T-cell (primary cell): Measurements from ENCODE around the gene TUBB1. TPM values are rescaled to one million over a fixed set of nuclear protein-coding genes. Genes with fewer than 3 reads are reported as not detected.

Experiments
- ATAC-seq, 4 experiments: fragments of 200-7000 bp in 3 of 4; fragments of 150-1000 bp in 1 of 4; cut with Tn5 transposase; replicated peaks in 1 of 4; 1 replicate in 3 of 4; 2 replicates in 1 of 4; pipeline ENCODE4 v1.10.0; 2021; ENCODE audit warnings: moderate library complexity in 3 of 4, mild to moderate bottlenecking in 2 of 4, moderate number of reproducible peaks in 1 of 4
- CTCF ChIA-PET, 2 donors: fragments of 300-600 bp; sonication (Branson Sonifier 250); formaldehyde crosslinking; loops; one replicate each; lab custom pipeline; 2022; ENCODE audit warnings: antibody characterized with exemption in 2 of 2; lab: Charles Lee
- POLR2A ChIA-PET, 2 donors: fragments of 300-600 bp; sonication (Branson Sonifier 250); formaldehyde crosslinking; loops; one replicate each; lab custom pipeline; 2022; ENCODE audit warnings: antibody characterized with exemption in 2 of 2; lab: Charles Lee
- DNase-seq, 35 experiments: peaks; one replicate each; pipeline versions ENCODE4 v3.0.0 to v3.0.0-alpha.2; 2013 to 2023
- H3K27ac ChIP-seq: one replicate; pipeline ENCODE4 v1.5.1; 2013; ENCODE audit warnings: low read length
- H3K27me3 ChIP-seq, 2 experiments: replicated peaks in 1 of 2; 1 replicate in 1 of 2; 2 replicates in 1 of 2; pipeline versions ENCODE4 v1.6.1 to v1.7.0; 2013; ENCODE audit warnings: low read length in 1 of 2, mixed read lengths in 1 of 2; ENCODE audit not compliant: control insufficient read depth in 2 of 2, insufficient read depth in 2 of 2; ENCODE audit errors: extremely low read depth in 1 of 2
- H3K36me3 ChIP-seq, 2 donors: 1 replicate in 1 of 2; 2 replicates in 1 of 2; pipeline versions ENCODE4 v1.6.1 to v1.7.0; 2013; ENCODE audit warnings: low read length in 1 of 2; ENCODE audit not compliant: control insufficient read depth in 2 of 2, insufficient read depth in 1 of 2; ENCODE audit errors: extremely low read depth in 1 of 2
- H3K4me1 ChIP-seq, 2 experiments: 1 replicate in 1 of 2; 2 replicates in 1 of 2; pipeline versions ENCODE4 v1.6.1 to v1.7.0; 2013; ENCODE audit warnings: low read length in 2 of 2, mixed read lengths in 1 of 2; ENCODE audit not compliant: insufficient read depth in 2 of 2, control insufficient read depth in 1 of 2; ENCODE audit errors: extremely low read depth in 1 of 2
- H3K4me3 ChIP-seq, 2 donors: 1 replicate in 1 of 2; 2 replicates in 1 of 2; pipeline versions ENCODE4 v1.5.1 to v1.7.0; 2013; ENCODE audit warnings: mild to moderate bottlenecking in 2 of 2, low read length in 1 of 2, moderate library complexity in 1 of 2; ENCODE audit not compliant: control insufficient read depth in 1 of 2; ENCODE audit errors: extremely low read depth in 1 of 2
- H3K9me3 ChIP-seq: 2 replicates; pipeline ENCODE4 v1.7.0; 2013
- H3K27ac Mint-ChIP-seq, 2 donors: one replicate each; pipeline ENCODE4 v1.8.0; 2020 to 2021; ENCODE audit warnings: mild to moderate bottlenecking in 2 of 2, mixed read lengths in 2 of 2
- H3K27me3 Mint-ChIP-seq, 2 donors: one replicate each; pipeline ENCODE4 v1.8.0; 2021 to 2022; ENCODE audit warnings: mixed read lengths in 2 of 2
- H3K36me3 Mint-ChIP-seq: one replicate; pipeline ENCODE4 v1.8.0; 2021; ENCODE audit warnings: mixed read lengths
- H3K4me1 Mint-ChIP-seq, 3 donors: one replicate each; pipeline ENCODE4 v1.8.0; 2020 to 2022; ENCODE audit warnings: mixed read lengths in 3 of 3, mild to moderate bottlenecking in 1 of 3
- H3K4me3 Mint-ChIP-seq, 3 donors: one replicate each; pipeline ENCODE4 v1.8.0; 2020 to 2022; ENCODE audit warnings: mild to moderate bottlenecking in 3 of 3, mixed read lengths in 3 of 3, moderate library complexity in 3 of 3
- H3K9me3 Mint-ChIP-seq, 3 donors: one replicate each; pipeline ENCODE4 v1.8.0; 2020 to 2022; ENCODE audit warnings: mixed read lengths in 3 of 3
- WGBS: methylation state at CpG from one replicate; pipeline ENCODE4 v1.1.5; 2013; ENCODE audit warnings: missing lambda C conversion rate; ENCODE audit not compliant: insufficient coverage; 5-methylcytosine and 5-hydroxymethylcytosine counted together
- total RNA-seq, 35 experiments: library from RNA in 6 of 35; stranded (reverse) in 6 of 35; fragments of 120-200 nt in 1 of 35; gene quantifications; one replicate each; pipeline versions ENCODE4 v1.2.1 to v1.2.4 and lab custom pipeline; 2013 to 2026

Gene TUBB1
- total RNA-seq, 5 donors from 2014 or later (not counting 1 experiment from before 2014, with no cell fraction given) = 0.56 to 5.0 TPM; not detected in 3

DNA sequence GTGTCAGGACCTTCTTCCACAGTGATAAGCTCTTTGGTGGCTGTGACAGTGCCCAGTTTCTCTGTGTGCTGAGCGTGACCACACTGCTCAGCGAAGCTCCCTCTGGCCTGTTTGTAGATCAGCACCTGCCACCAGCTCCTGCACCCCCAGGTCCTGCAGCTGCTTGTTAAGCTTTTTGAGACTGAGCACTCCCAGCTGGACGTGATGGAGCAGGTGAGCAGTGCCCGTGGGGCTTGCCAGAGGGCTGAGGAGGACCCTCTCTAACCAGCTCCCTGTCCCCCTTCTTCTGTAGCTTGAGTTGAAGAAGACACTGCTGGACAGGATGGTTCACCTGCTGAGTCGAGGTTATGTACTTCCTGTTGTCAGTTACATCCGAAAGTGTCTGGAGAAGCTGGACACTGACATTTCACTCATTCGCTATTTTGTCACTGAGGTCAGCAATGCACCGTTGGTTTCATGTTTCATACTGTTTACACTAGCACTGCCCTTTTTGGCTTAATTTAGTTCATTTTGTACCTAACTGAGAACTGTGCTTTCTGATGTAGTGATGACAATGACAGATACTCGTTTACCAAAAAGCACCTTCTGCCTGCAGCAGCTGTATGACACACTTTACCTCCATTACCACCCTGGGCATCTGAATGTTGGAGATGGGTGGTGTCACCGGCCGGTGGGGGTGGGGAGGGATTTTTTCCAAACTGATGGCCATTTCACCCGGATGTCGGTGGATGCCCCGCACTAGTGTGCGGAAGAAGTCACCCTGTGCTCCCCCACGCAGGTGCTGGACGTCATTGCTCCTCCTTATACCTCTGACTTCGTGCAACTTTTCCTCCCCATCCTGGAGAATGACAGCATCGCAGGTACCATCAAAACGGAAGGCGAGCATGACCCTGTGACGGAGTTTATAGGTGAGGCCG, 25.6 kb upstream of the TUBB1 start:
- DNase-seq (no peak), ATAC-seq (no peak)
- no peaks in the 10 kb centered on the region for H3K9me3 Mint-ChIP-seq
- H3K4me3 Mint-ChIP-seq = no peak overlapping the region
- Histone ChIP-seq H3K4me1 (no peaks in the 10 kb centered on the region), H3K9me3 (no peaks in the 10 kb centered on the region), H3K4me3 (no peak overlapping the region), H3K27ac (no peak overlapping the region), H3K27me3 (no peaks in the 10 kb centered on the region), H3K36me3 (peaks cover 18 to 88% of the 10 kb centered on the region in 2 donors)
- no peaks in the 10 kb centered on the region for H3K27me3 Mint-ChIP-seq
- CTCF ChIA-PET = interaction anchor here (0.6 to 0.8 kb wide), 2 partner anchors 9 to 57 kb away, joined by 3 read pairs; no protein-coding TSS in a partner anchor
- H3K4me1 Mint-ChIP-seq = peaks cover 0 to 3% (median 3%) of the 10 kb centered on the region in 3 donors
- peaks cover 64% of the 10 kb centered on the region for H3K36me3 Mint-ChIP-seq
- POLR2A ChIA-PET = interaction anchor here (0.6 to 0.7 kb wide), 3 partner anchors 17 to 340 kb away, joined by 3 to 6 read pairs (median 6); no protein-coding TSS in a partner anchor
- H3K27ac Mint-ChIP-seq = peak overlapping the region in 1 of 2 donors; percentile 77
- 92% methylated on average over 10 of the region's 23 CpGs for WGBS

DNA sequence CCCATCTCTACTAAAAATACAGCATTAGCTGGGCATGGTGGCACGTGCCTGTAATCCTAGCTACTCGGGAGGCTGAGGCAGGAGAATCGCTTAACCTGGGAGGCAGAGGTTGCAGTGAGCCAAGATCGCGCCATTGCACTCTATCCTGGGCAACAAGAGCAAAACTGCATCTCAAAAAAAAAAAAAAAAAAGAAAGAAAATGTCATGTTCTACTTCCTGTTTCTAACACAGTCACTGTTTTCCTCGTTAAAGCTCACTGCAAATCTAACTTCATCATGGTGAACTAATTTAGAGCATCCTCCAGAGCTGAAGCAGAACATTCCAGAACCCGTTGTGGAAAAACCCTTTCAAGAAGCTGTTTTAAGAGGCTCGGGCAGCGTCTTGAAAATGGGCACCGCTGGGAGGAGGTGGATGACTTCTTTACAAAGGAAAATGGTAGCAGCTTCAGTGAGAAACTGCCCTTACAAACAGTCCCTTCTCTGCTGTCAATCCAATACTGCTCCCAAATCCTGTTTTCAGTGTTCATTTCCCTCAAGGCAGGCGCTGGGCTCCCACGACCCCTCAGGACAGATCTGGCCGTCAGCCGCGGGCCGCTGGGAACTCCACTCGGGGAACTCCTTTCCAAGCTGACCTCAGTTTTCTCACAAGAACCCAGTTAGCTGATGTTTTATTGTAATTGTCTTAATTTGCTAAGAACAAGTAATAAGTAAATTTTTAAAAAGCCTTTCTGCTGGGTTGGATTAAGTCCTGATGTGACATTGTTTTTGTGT, 24.7 kb upstream of the TUBB1 start:
- Mint-ChIP-seq H3K9me3 (no peaks in the 10 kb centered on the region), H3K27me3 (no peaks in the 10 kb centered on the region), H3K27ac (peak overlapping the region in 1 of 2 donors; percentile 77), H3K36me3 (peaks cover 56% of the 10 kb centered on the region), H3K4me1 (peaks cover 0 to 3% (median 3%) of the 10 kb centered on the region in 3 donors), H3K4me3 (no peak overlapping the region)
- H3K27ac ChIP-seq = no peak overlapping the region
- H3K27me3 ChIP-seq = no peaks in the 10 kb centered on the region
- ChIA-PET CTCF (interaction anchor here in 1 of 2 donors (0.7 to 0.8 kb wide), 2 partner anchors 10 to 23 kb away, joined by 3 read pairs; no protein-coding TSS in a partner anchor), POLR2A (interaction anchor here (0.6 to 0.7 kb wide), 3 partner anchors 36 to 183 kb away, joined by 3 to 6 read pairs (median 4); no protein-coding TSS in a partner anchor)
- no peaks in the 10 kb centered on the region for H3K4me1 ChIP-seq
- ATAC-seq (no peak), DNase-seq (no peak)
- 100% methylated on average over 2 of the region's 17 CpGs for WGBS
- no peaks in the 10 kb centered on the region for H3K9me3 ChIP-seq
- H3K36me3 ChIP-seq = peaks cover 18 to 78% of the 10 kb centered on the region in 2 donors
- H3K4me3 ChIP-seq = no peak overlapping the region

DNA sequence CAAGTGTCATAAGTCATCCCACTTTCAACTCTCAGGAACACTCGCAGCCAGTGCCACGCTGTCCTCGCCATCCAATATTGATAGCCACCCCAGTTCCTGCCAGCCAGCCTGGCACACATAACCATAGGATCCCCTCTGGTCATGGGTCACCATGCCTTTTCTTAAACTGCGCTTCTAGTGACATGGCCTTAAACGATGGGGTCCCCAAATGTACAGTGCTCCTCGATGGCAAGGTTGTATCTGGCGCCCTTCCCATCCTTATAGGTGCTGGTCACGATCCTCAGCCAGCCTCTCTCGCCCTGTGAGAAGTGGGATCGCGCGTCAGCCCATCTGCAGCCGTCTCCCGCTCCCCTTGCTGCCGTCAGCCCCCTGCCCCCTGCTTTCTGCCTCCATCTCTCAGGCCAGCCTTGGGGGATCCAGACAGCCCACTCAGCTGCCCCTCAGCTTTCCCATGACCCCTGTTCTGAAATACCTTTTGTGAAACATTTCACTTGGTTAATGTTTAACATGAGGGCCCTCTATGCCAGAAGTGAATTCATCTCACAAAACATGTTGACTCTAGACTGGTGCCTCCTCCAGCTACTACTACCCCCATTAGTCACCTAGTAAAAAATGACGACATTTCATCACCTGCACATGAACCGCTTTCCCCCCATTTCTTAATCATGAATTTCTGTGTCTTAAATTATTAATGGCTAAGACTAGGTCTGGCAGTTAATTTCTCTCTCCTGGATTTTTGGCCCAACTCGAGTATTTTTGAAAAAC, 23.6 kb upstream of the TUBB1 start:
- peaks cover 18 to 72% of the 10 kb centered on the region in 2 donors for H3K36me3 ChIP-seq
- no peak overlapping the region for H3K27ac ChIP-seq
- Mint-ChIP-seq H3K4me1 (peaks cover 0 to 3% (median 3%) of the 10 kb centered on the region in 3 donors), H3K36me3 (peaks cover 50% of the 10 kb centered on the region), H3K4me3 (no peak overlapping the region), H3K27ac (peak overlapping the region; percentile 12 to 16), H3K27me3 (no peaks in the 10 kb centered on the region), H3K9me3 (no peaks in the 10 kb centered on the region)
- ChIA-PET POLR2A (interaction anchor here in 1 of 2 donors (0.6 kb wide), 1 partner anchor 32 kb away, joined by 5 read pairs; no protein-coding TSS in a partner anchor), CTCF (no interaction called here)
- H3K27me3 ChIP-seq = no peaks in the 10 kb centered on the region
- peak in 1 of 4 experiments; percentile 23 for ATAC-seq
- no peaks in the 10 kb centered on the region for H3K4me1 ChIP-seq
- H3K4me3 ChIP-seq = no peak overlapping the region
- H3K9me3 ChIP-seq = no peaks in the 10 kb centered on the region
- no peak for DNase-seq
- 94% methylated on average over 15 of the region's 18 CpGs for WGBS

DNA sequence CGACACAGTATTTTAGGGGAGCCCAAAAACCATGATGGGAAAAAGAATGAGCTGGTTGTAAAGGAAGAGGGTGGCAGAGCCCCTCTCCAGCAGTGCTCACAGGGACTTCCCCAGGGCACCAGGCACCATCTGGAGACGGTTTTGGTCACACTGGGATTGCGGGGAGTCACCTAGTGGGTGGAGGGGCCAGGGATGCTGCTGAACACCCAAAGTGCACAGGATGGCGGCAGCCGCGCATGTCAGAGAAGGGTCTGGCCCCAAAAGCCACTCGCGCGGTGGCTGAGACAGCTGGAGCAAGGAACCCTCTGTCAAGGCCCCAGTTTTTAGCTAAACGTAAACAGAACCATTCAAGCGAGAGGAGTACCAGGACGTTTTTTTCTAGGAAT, 23.0 kb upstream of the TUBB1 start:
- no peak for ATAC-seq
- H3K4me3 Mint-ChIP-seq = no peak overlapping the region
- Histone ChIP-seq H3K27me3 (no peaks in the 10 kb centered on the region), H3K36me3 (peaks cover 14 to 66% of the 10 kb centered on the region in 2 donors), H3K9me3 (no peaks in the 10 kb centered on the region), H3K27ac (no peak overlapping the region), H3K4me1 (no peaks in the 10 kb centered on the region), H3K4me3 (no peak overlapping the region)
- H3K27me3 Mint-ChIP-seq = no peaks in the 10 kb centered on the region
- DNase-seq = no peak
- H3K4me1 Mint-ChIP-seq = peaks cover 0 to 3% (median 3%) of the 10 kb centered on the region in 3 donors
- peaks cover 44% of the 10 kb centered on the region for H3K36me3 Mint-ChIP-seq
- POLR2A ChIA-PET = interaction anchor here (0.5 kb wide), 2 partner anchors 179 to 607 kb away, joined by 3 to 4 read pairs; partner anchors contain the start of gene VAPB (in 1 of the 2)
- no peak overlapping the region for H3K27ac Mint-ChIP-seq
- WGBS = 92% methylated on average over 11 of the region's 12 CpGs
- CTCF ChIA-PET = no interaction called here
- no peaks in the 10 kb centered on the region for H3K9me3 Mint-ChIP-seq

DNA sequence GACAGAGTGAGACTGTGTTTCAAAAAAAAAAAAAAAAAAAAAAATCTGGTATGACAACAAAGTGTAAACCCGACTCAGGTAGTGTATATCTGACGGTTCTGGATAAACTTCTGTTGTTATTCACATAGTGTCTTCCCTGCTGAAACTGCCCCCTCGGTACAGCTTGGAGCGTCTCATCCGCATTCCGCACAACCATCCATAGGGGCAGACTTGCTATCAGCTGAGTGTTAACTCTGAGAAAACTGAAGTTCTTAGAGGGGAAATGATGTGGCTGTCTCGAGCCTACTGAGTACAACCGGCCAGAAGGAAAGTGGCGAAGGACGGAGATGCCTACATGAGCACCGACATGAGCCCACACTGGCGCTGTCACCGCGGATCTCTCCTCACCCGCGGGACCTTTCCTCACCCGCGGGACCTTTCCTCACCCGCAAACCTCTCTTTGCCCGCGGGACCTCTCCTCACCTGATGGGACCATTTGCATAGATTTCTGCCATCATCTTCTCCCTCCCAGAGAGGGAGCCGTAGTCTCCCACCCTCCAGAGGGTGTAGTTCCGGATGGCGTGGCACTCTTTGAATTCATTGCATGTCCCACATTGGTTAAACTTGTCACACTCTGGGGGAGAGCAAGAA, 22.0 kb upstream of the TUBB1 start:
- peaks cover 41% of the 10 kb centered on the region for H3K36me3 Mint-ChIP-seq
- H3K4me1 Mint-ChIP-seq = peaks cover 1 to 4% (median 3%) of the 10 kb centered on the region in 3 donors
- ATAC-seq (no peak), DNase-seq (no peak)
- Histone ChIP-seq H3K9me3 (no peaks in the 10 kb centered on the region), H3K27me3 (no peaks in the 10 kb centered on the region), H3K4me3 (no peak overlapping the region), H3K27ac (no peak overlapping the region), H3K4me1 (no peaks in the 10 kb centered on the region), H3K36me3 (peaks cover 14 to 56% of the 10 kb centered on the region in 2 donors)
- 96% methylated on average over 19 of the region's 24 CpGs for WGBS
- H3K27me3 Mint-ChIP-seq = no peaks in the 10 kb centered on the region
- CTCF ChIA-PET = no interaction called here
- no peak overlapping the region for H3K4me3 Mint-ChIP-seq
- POLR2A ChIA-PET = interaction anchor here in 1 of 2 donors (0.6 kb wide), 1 partner anchor 225 kb away, joined by 3 read pairs; no protein-coding TSS in a partner anchor
- H3K27ac Mint-ChIP-seq = no peak overlapping the region
- H3K9me3 Mint-ChIP-seq = no peaks in the 10 kb centered on the region
